ENCODE data around the gene IFNL1. TPM values are rescaled to one million over a fixed set of nuclear protein-coding genes. Genes with fewer than 3 reads are reported as not detected.
A peak's percentile ranks its signal among the peaks of the same experiment; 100 is the strongest.

IFNL1 gene
- 1 to 10 TPM in 1 of 2 experiments, under 1 TPM in 1; 0.91 to 1.0 TPM for total RNA-seq

GRCh38 chr19:39296055-39296645 lies at the start of gene IFNL1:
TSS of gene IFNL1 (plus strand) at chr19:39296407. CDS start at chr19:39296422, 15 bp downstream.
- CTCF ChIA-PET: no interaction called here
- no peak for DNase-seq
- H3K4me1 Mint-ChIP-seq (ENCODE audit: low read depth): peaks cover 5% of the 10 kb centered on the region
- no peaks in the 10 kb centered on the region for H3K36me3 Mint-ChIP-seq (ENCODE audit: low read depth)
- H3K4me3 Mint-ChIP-seq: no peak within 1 kb of the TSS
- no peak within 1 kb of the TSS for H3K27ac Mint-ChIP-seq
- H3K9me3 Mint-ChIP-seq: no peaks in the 10 kb centered on the region
- intact Hi-C loops (cut with micrococcal nuclease): no loop called here
- H3K27me3 Mint-ChIP-seq (ENCODE audit: low read depth): peaks cover 4% of the 10 kb centered on the region

GRCh38 chr19:39246951-39247669 lies 49.1 kb upstream of the IFNL1 start:
- peaks cover 5% of the 10 kb centered on the region for H3K27me3 Mint-ChIP-seq (ENCODE audit: low read depth)
- H3K4me3 Mint-ChIP-seq: peak overlapping the region; percentile 12
- CTCF ChIA-PET: no interaction called here
- H3K4me1 Mint-ChIP-seq (ENCODE audit: low read depth): peaks cover 6% of the 10 kb centered on the region
- DNase-seq: peak; percentile 36
- no peak overlapping the region for H3K27ac Mint-ChIP-seq
- intact Hi-C loops (cut with micrococcal nuclease): no loop called here
- no peaks in the 10 kb centered on the region for H3K9me3 Mint-ChIP-seq
- no peaks in the 10 kb centered on the region for H3K36me3 Mint-ChIP-seq (ENCODE audit: low read depth)

GRCh38 chr19:39247701-39248664 lies 48.2 kb upstream of the IFNL1 start:
- Mint-ChIP-seq H3K36me3 (ENCODE audit: low read depth) (no peaks in the 10 kb centered on the region), H3K27ac (no peak overlapping the region), H3K4me3 (no peak overlapping the region), H3K27me3 (ENCODE audit: low read depth) (peaks cover 5% of the 10 kb centered on the region), H3K9me3 (no peaks in the 10 kb centered on the region), H3K4me1 (ENCODE audit: low read depth) (peaks cover 7% of the 10 kb centered on the region)
- intact Hi-C loops (cut with micrococcal nuclease): no loop called here
- CTCF ChIA-PET: no interaction called here
- no peak for DNase-seq

- CTCF ChIA-PET: no interaction called here
- H3K4me3 Mint-ChIP-seq: no peak within 1 kb of the TSS
- H3K4me1 Mint-ChIP-seq (ENCODE audit: low read depth): peaks cover 7% of the 10 kb centered on the region
- DNase-seq: no peak
- no peaks in the 10 kb centered on the region for H3K9me3 Mint-ChIP-seq
- H3K27me3 Mint-ChIP-seq (ENCODE audit: low read depth): peaks cover 5% of the 10 kb centered on the region
- intact Hi-C loops (cut with micrococcal nuclease): no loop called here
- H3K27ac Mint-ChIP-seq: no peak within 1 kb of the TSS
- H3K36me3 Mint-ChIP-seq (ENCODE audit: low read depth): no peaks in the 10 kb centered on the region
These were observed 47.4 kb upstream of the IFNL1 start, which contains the start of gene IFNL4 for GRCh38 chr19:39248806-39249205. TSS of gene IFNL4 (minus strand) at chr19:39248856.

- Mint-ChIP-seq H3K9me3 (no peaks in the 10 kb centered on the region), H3K4me3 (no peak overlapping the region)
- intact Hi-C loops (cut with micrococcal nuclease): no loop called here
These were observed 45.1 kb upstream of the IFNL1 start for GRCh38 chr19:39251081-39251480.

GRCh38 chr19:39251846-39252245 lies 44.4 kb upstream of the IFNL1 start:
- peaks cover 7% of the 10 kb centered on the region for H3K4me1 Mint-ChIP-seq (ENCODE audit: low read depth)
- H3K36me3 Mint-ChIP-seq (ENCODE audit: low read depth): no peaks in the 10 kb centered on the region
- DNase-seq: no peak
- H3K27ac Mint-ChIP-seq: no peak overlapping the region
- CTCF ChIA-PET: no interaction called here
- H3K27me3 Mint-ChIP-seq (ENCODE audit: low read depth): peaks cover 4% of the 10 kb centered on the region
- H3K4me3 Mint-ChIP-seq: no peak overlapping the region
- intact Hi-C loops (cut with micrococcal nuclease): no loop called here
- H3K9me3 Mint-ChIP-seq: no peaks in the 10 kb centered on the region

More at GRCh38 chr19:39251081-39251480, 45.1 kb upstream of the IFNL1 start:
- Mint-ChIP-seq H3K27ac (no peak overlapping the region), H3K36me3 (ENCODE audit: low read depth) (no peaks in the 10 kb centered on the region), H3K27me3 (ENCODE audit: low read depth) (peaks cover 5% of the 10 kb centered on the region), H3K4me1 (ENCODE audit: low read depth) (peaks cover 7% of the 10 kb centered on the region)
- CTCF ChIA-PET: no interaction called here
- no peak for DNase-seq

GRCh38 chr19:39252458-39252857 lies 43.7 kb upstream of the IFNL1 start:
- Mint-ChIP-seq H3K36me3 (ENCODE audit: low read depth) (no peaks in the 10 kb centered on the region), H3K27me3 (ENCODE audit: low read depth) (peaks cover 5% of the 10 kb centered on the region), H3K4me3 (no peak overlapping the region), H3K9me3 (no peaks in the 10 kb centered on the region), H3K27ac (no peak overlapping the region), H3K4me1 (ENCODE audit: low read depth) (peaks cover 4% of the 10 kb centered on the region)
- intact Hi-C loops (cut with micrococcal nuclease): no loop called here
- CTCF ChIA-PET: no interaction called here
- no peak for DNase-seq

- H3K4me3 Mint-ChIP-seq: no peak overlapping the region
- intact Hi-C loops (cut with micrococcal nuclease): no loop called here
- no peaks in the 10 kb centered on the region for H3K9me3 Mint-ChIP-seq
- CTCF ChIA-PET: no interaction called here
- H3K27ac Mint-ChIP-seq: no peak overlapping the region
- no peak for DNase-seq
- H3K36me3 Mint-ChIP-seq (ENCODE audit: low read depth): no peaks in the 10 kb centered on the region
- peaks cover 8% of the 10 kb centered on the region for H3K27me3 Mint-ChIP-seq (ENCODE audit: low read depth)
- peaks cover 6% of the 10 kb centered on the region for H3K4me1 Mint-ChIP-seq (ENCODE audit: low read depth)
These were observed 42.6 kb upstream of the IFNL1 start for GRCh38 chr19:39253374-39254149.

GRCh38 chr19:39254531-39255345 lies 41.5 kb upstream of the IFNL1 start:
- Mint-ChIP-seq H3K27me3 (ENCODE audit: low read depth) (peaks cover 5% of the 10 kb centered on the region), H3K4me1 (ENCODE audit: low read depth) (peaks cover 6% of the 10 kb centered on the region), H3K27ac (no peak overlapping the region), H3K4me3 (no peak overlapping the region), H3K9me3 (no peaks in the 10 kb centered on the region), H3K36me3 (ENCODE audit: low read depth) (no peaks in the 10 kb centered on the region)
- DNase-seq: no peak
- CTCF ChIA-PET: no interaction called here
- intact Hi-C loops (cut with micrococcal nuclease): no loop called here

GRCh38 chr19:39257227-39257626 lies 39.0 kb upstream of the IFNL1 start:
- H3K9me3 Mint-ChIP-seq: no peaks in the 10 kb centered on the region
- no peak overlapping the region for H3K27ac Mint-ChIP-seq
- H3K27me3 Mint-ChIP-seq (ENCODE audit: low read depth): peaks cover 7% of the 10 kb centered on the region
- H3K4me3 Mint-ChIP-seq: no peak overlapping the region
- CTCF ChIA-PET: no interaction called here
- H3K36me3 Mint-ChIP-seq (ENCODE audit: low read depth): no peaks in the 10 kb centered on the region
- H3K4me1 Mint-ChIP-seq (ENCODE audit: low read depth): peaks cover 2% of the 10 kb centered on the region
- no peak for DNase-seq
- intact Hi-C loops (cut with micrococcal nuclease): no loop called here

GRCh38 chr19:39261704-39262103 lies 34.5 kb upstream of the IFNL1 start:
- H3K4me3 Mint-ChIP-seq: no peak overlapping the region
- DNase-seq: no peak
- no peaks in the 10 kb centered on the region for H3K9me3 Mint-ChIP-seq
- H3K27ac Mint-ChIP-seq: no peak overlapping the region
- CTCF ChIA-PET: interaction anchor here (0.7 kb wide), 1 partner anchor 139 kb away, joined by 3 read pairs; no protein-coding TSS in a partner anchor
- intact Hi-C loops (cut with micrococcal nuclease): no loop called here
- no peaks in the 10 kb centered on the region for H3K36me3 Mint-ChIP-seq (ENCODE audit: low read depth)
- peaks cover 35% of the 10 kb centered on the region for H3K27me3 Mint-ChIP-seq (ENCODE audit: low read depth)
- peaks cover 14% of the 10 kb centered on the region for H3K4me1 Mint-ChIP-seq (ENCODE audit: low read depth)
